Neural progenitor cell (in vitro differentiated cells): ENCODE data around the gene PRPF40A. TPM values are rescaled to one million over a fixed set of nuclear protein-coding genes. Genes with fewer than 3 reads are reported as not detected.

ENCODE experiments used
- DNase-seq: peaks from one replicate; pipeline ENCODE4 v3.0.0-alpha.2; 2016; ENCODE audit warnings: low spot score
- H2AFZ ChIP-seq: fragments of 200-600 bp; sonication (generic); replicated peaks from 2 replicates; pipeline ENCODE4 v1.6.1; 2016; ENCODE audit warnings: antibody characterized with exemption
- H3F3A ChIP-seq: fragments of 200-600 bp; sonication (generic); 2 replicates; pipeline ENCODE4 v1.6.1; 2016; ENCODE audit warnings: antibody characterized with exemption, low read depth
- H3K27ac ChIP-seq: fragments of 200-600 bp; sonication (generic); 2 replicates; pipeline ENCODE4 v1.5.1; 2016; ENCODE audit warnings: mild to moderate bottlenecking
- H3K27me3 ChIP-seq: fragments of 200-600 bp; sonication (generic); 2 replicates; pipeline ENCODE4 v1.6.1; 2016; ENCODE audit warnings: mild to moderate bottlenecking, moderate library complexity
- H3K36me3 ChIP-seq: fragments of 200-600 bp; sonication (generic); 2 replicates; pipeline ENCODE4 v1.5.1; 2016
- H3K4me1 ChIP-seq: fragments of 200-600 bp; sonication (generic); 2 replicates; pipeline ENCODE4 v1.6.1; 2016; ENCODE audit warnings: mixed run types
- H3K4me2 ChIP-seq: fragments of 200-600 bp; sonication (generic); 2 replicates; pipeline ENCODE4 v1.6.1; 2016
- H3K4me3 ChIP-seq: fragments of 200-600 bp; sonication (generic); 2 replicates; pipeline ENCODE4 v1.5.1; 2016
- H3K79me2 ChIP-seq: fragments of 200-600 bp; sonication (generic); 2 replicates; pipeline ENCODE4 v1.6.1; 2016; ENCODE audit warnings: low read depth
- H3K9ac ChIP-seq: fragments of 200-600 bp; sonication (generic); 2 replicates; pipeline ENCODE4 v1.6.1; 2016
- H3K9me3 ChIP-seq: fragments of 200-600 bp; sonication (generic); 2 replicates; pipeline ENCODE4 v1.5.1; 2016; ENCODE audit warnings: low read depth
- H4K20me1 ChIP-seq: fragments of 200-600 bp; sonication (generic); 2 replicates; pipeline ENCODE4 v1.6.1; 2016; ENCODE audit warnings: low read depth
- H3K27ac Mint-ChIP-seq: 3 replicates; pipeline ENCODE4 v1.8.0; 2021; ENCODE audit warnings: mixed read lengths
- H3K27me3 Mint-ChIP-seq: 2 replicates; pipeline ENCODE4 v1.8.0; 2022; ENCODE audit warnings: low read depth, mild to moderate bottlenecking, inconsistent platforms, moderate library complexity, mixed read lengths; ENCODE audit not compliant: insufficient read depth
- H3K36me3 Mint-ChIP-seq: 3 replicates; pipeline ENCODE4 v1.8.0; 2021; ENCODE audit warnings: mixed read lengths
- H3K4me1 Mint-ChIP-seq: 3 replicates; pipeline ENCODE4 v1.8.0; 2021; ENCODE audit warnings: mixed read lengths
- H3K4me3 Mint-ChIP-seq: 3 replicates; pipeline ENCODE4 v1.8.0; 2021; ENCODE audit warnings: mild to moderate bottlenecking, moderate library complexity, mixed read lengths
- H3K9me3 Mint-ChIP-seq: 3 replicates; pipeline ENCODE4 v1.8.0; 2020; ENCODE audit warnings: mixed read lengths
- EZH2 ChIP-seq: fragments of 200-600 bp; sonication (generic); IDR thresholded peaks from 2 replicates; pipeline ENCODE4 v1.6.1; 2017; ENCODE audit warnings: antibody characterized with exemption, mild to moderate bottlenecking, moderate library complexity
- EZH2phosphoT487 ChIP-seq: fragments of 200-600 bp; sonication (generic); IDR thresholded peaks from 2 replicates; pipeline ENCODE4 v1.6.1; 2017; ENCODE audit warnings: antibody characterized with exemption
- total RNA-seq: library from RNA; depleted of rRNA; stranded (reverse); fragments of >200 nt; gene quantifications from 2 replicates; pipeline ENCODE4 v1.2.3, GENCODE V29; 2015; ENCODE audit warnings: low replicate concordance
- TF ChIP-seq, protein P1 (sequence below): fragments of 200-600 bp; sonication (generic); IDR thresholded peaks from 2 replicates; pipeline ENCODE4 v1.5.1; 2017; ENCODE audit warnings: antibody characterized with exemption, mild to moderate bottlenecking

Gene PRPF40A
- total RNA-seq, 1 donor from 2014 or later = 257 TPM

DNA sequence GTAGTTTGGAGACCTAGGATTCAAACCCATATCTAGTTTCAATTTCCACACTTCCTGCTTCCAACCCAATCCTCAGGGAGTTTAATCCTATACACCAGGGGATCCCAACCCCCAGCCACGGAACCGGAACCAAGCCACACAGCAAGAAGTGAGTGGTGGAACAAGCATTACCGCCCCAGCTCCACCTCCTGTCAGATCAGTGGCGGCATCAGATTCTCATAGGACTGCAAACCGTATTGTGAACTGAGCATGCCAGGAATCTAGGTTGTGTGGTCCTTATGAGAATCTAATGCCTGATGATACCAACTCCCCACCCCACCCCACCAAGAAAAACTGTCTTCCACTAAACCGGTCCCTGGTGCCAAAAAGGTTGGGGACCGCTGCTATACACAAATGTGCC, 52.5 kb downstream of the PRPF40A start:
- peaks cover 35% of the 10 kb centered on the region for H3K36me3 Mint-ChIP-seq
- H3K4me2 ChIP-seq = no peak overlapping the region
- TF ChIP-seq EZH2 (no peak), EZH2phosphoT487 (no peak)
- TF ChIP-seq, protein P1, sequence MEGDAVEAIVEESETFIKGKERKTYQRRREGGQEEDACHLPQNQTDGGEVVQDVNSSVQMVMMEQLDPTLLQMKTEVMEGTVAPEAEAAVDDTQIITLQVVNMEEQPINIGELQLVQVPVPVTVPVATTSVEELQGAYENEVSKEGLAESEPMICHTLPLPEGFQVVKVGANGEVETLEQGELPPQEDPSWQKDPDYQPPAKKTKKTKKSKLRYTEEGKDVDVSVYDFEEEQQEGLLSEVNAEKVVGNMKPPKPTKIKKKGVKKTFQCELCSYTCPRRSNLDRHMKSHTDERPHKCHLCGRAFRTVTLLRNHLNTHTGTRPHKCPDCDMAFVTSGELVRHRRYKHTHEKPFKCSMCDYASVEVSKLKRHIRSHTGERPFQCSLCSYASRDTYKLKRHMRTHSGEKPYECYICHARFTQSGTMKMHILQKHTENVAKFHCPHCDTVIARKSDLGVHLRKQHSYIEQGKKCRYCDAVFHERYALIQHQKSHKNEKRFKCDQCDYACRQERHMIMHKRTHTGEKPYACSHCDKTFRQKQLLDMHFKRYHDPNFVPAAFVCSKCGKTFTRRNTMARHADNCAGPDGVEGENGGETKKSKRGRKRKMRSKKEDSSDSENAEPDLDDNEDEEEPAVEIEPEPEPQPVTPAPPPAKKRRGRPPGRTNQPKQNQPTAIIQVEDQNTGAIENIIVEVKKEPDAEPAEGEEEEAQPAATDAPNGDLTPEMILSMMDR = no peak
- DNase-seq = no peak
- no peaks in the 10 kb centered on the region for H3K9me3 Mint-ChIP-seq
- peaks cover 31% of the 10 kb centered on the region for H3K36me3 ChIP-seq
- H3K9ac ChIP-seq = no peak overlapping the region
- no peaks in the 10 kb centered on the region for H3K4me1 Mint-ChIP-seq
- H2AFZ ChIP-seq = no peak overlapping the region
- no peaks in the 10 kb centered on the region for H3K27me3 ChIP-seq
- H4K20me1 ChIP-seq = no peaks in the 10 kb centered on the region
- H3K4me3 ChIP-seq = no peak overlapping the region
- no peak overlapping the region for H3K4me3 Mint-ChIP-seq
- no peaks in the 10 kb centered on the region for H3K27me3 Mint-ChIP-seq
- H3K9me3 ChIP-seq = no peaks in the 10 kb centered on the region
- H3K27ac Mint-ChIP-seq = no peak overlapping the region
- no peaks in the 10 kb centered on the region for H3K4me1 ChIP-seq
- H3K79me2 ChIP-seq = no peaks in the 10 kb centered on the region
- no peak overlapping the region for H3K27ac ChIP-seq
- H3F3A ChIP-seq = no peaks in the 10 kb centered on the region

GRCh38 chr2:152661076-152661475, 56.2 kb downstream of the PRPF40A start:
- Mint-ChIP-seq H3K4me3 (no peak overlapping the region), H3K4me1 (no peaks in the 10 kb centered on the region), H3K9me3 (no peaks in the 10 kb centered on the region), H3K27ac (no peak overlapping the region), H3K27me3 (no peaks in the 10 kb centered on the region), H3K36me3 (peaks cover 36% of the 10 kb centered on the region)
- Histone ChIP-seq H4K20me1 (no peaks in the 10 kb centered on the region), H3K4me3 (no peak overlapping the region), H3K4me2 (no peak overlapping the region), H3K79me2 (no peaks in the 10 kb centered on the region), H2AFZ (no peak overlapping the region), H3K4me1 (no peaks in the 10 kb centered on the region), H3K9me3 (no peaks in the 10 kb centered on the region), H3K36me3 (peaks cover 43% of the 10 kb centered on the region), H3F3A (peaks cover 4% of the 10 kb centered on the region), H3K9ac (no peak overlapping the region), H3K27me3 (no peaks in the 10 kb centered on the region), H3K27ac (no peak overlapping the region)
- TF ChIP-seq EZH2 = no peak
- TF ChIP-seq EZH2phosphoT487 = no peak
- TF ChIP-seq, protein P1 = no peak
- DNase-seq = no peak

DNA sequence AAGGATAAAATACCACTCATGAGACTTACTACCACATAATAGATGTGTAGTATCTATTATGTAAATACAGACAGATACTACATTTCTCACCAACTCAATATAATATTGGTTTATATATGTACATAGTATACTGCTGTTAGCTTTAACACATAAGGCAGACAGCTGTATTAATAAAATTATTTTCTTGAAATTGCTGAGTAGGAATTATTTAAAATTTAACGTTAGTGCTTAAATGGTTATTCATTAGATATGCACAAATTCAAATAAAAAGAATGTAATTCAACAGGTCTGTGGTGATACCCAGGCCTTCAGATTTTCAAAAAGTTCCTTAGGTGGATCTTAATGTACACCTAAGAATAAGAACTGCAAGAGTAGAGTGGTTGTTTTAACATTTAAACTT, 59.0 kb downstream of the PRPF40A start:
- Histone ChIP-seq H3F3A (peaks cover 23% of the 10 kb centered on the region), H4K20me1 (no peaks in the 10 kb centered on the region), H3K9ac (no peak overlapping the region), H3K27me3 (no peaks in the 10 kb centered on the region), H2AFZ (no peak overlapping the region), H3K27ac (no peak overlapping the region), H3K4me3 (no peak overlapping the region), H3K4me1 (no peaks in the 10 kb centered on the region), H3K4me2 (no peak overlapping the region), H3K9me3 (no peaks in the 10 kb centered on the region), H3K36me3 (peaks cover 55% of the 10 kb centered on the region), H3K79me2 (no peaks in the 10 kb centered on the region)
- Mint-ChIP-seq H3K9me3 (no peaks in the 10 kb centered on the region), H3K36me3 (peaks cover 30% of the 10 kb centered on the region), H3K4me1 (no peaks in the 10 kb centered on the region), H3K27ac (no peak overlapping the region), H3K27me3 (no peaks in the 10 kb centered on the region), H3K4me3 (no peak overlapping the region)
- TF ChIP-seq EZH2 (no peak), EZH2phosphoT487 (no peak)
- TF ChIP-seq, protein P1 = no peak
- no peak for DNase-seq

- TF ChIP-seq EZH2phosphoT487 (no peak), EZH2 (no peak)
- TF ChIP-seq, protein P1 = no peak
- Mint-ChIP-seq H3K4me1 (no peaks in the 10 kb centered on the region), H3K9me3 (no peaks in the 10 kb centered on the region), H3K4me3 (no peak overlapping the region), H3K27me3 (no peaks in the 10 kb centered on the region), H3K27ac (no peak overlapping the region), H3K36me3 (peaks cover 25% of the 10 kb centered on the region)
- no peak overlapping the region for H3K27ac ChIP-seq
- H3F3A ChIP-seq = peaks cover 26% of the 10 kb centered on the region
- H3K4me2 ChIP-seq = no peak overlapping the region
- H3K27me3 ChIP-seq = no peaks in the 10 kb centered on the region
- H3K9me3 ChIP-seq = no peaks in the 10 kb centered on the region
- H3K9ac ChIP-seq = no peak overlapping the region
- H3K4me3 ChIP-seq = no peak overlapping the region
- no peak for DNase-seq
- H2AFZ ChIP-seq = no peak overlapping the region
- H4K20me1 ChIP-seq = peaks cover 7% of the 10 kb centered on the region
- no peaks in the 10 kb centered on the region for H3K4me1 ChIP-seq
- peaks cover 50% of the 10 kb centered on the region for H3K36me3 ChIP-seq
- H3K79me2 ChIP-seq = no peaks in the 10 kb centered on the region
Measured at GRCh38 chr2:152657043-152657442, 60.2 kb downstream of the PRPF40A start.
